HG03442 (cell line): ENCODE measurements around the gene POLE2.
"Not testable (repeated sequence)": the region's sequence is repeated elsewhere in the genome, so short reads cannot be mapped to it uniquely, and the experiment has no call there.

Experiments used
- ATAC-seq: cut with Tn5 transposase; IDR thresholded peaks from one replicate; pipeline ENCODE4 v1.9.1; 2021; ENCODE audit warnings: mild to moderate bottlenecking, moderate library complexity; ENCODE audit not compliant: unreplicated experiment

The POLE2 gene

GRCh38 chr14:49659526-49660455 is 28.2 kb downstream of the POLE2 start:
- ATAC-seq: no peak

GRCh38 chr14:49657500-49657899 is 30.5 kb downstream of the POLE2 start:
- not testable (repeated sequence) for ATAC-seq

- ATAC-seq: no peak
Measured at GRCh38 chr14:49654511-49654910, 33.5 kb downstream of the POLE2 start.

GRCh38 chr14:49653508-49653907 is 34.5 kb downstream of the POLE2 start:
- ATAC-seq: no peak

- ATAC-seq: no peak
Measured at GRCh38 chr14:49642163-49642562, 45.9 kb downstream of the POLE2 start.

GRCh38 chr14:49641697-49642129 is 46.3 kb downstream of the POLE2 start:
- ATAC-seq: no peak

GRCh38 chr14:49640540-49641417 is 47.2 kb downstream of the POLE2 start:
- no peak for ATAC-seq

- ATAC-seq: no peak
Measured at GRCh38 chr14:49637534-49638078, 50.4 kb downstream of the POLE2 start.

- ATAC-seq: no peak
Measured at GRCh38 chr14:49636866-49637265, 51.1 kb downstream of the POLE2 start.

- ATAC-seq: peak; percentile 23
Measured at GRCh38 chr14:49634547-49635334, 53.3 kb downstream of the POLE2 start, which contains the start of gene DNAAF2. Gene DNAAF2, minus strand, starts transcription at chr14:49635244. Its CDS starts 95 bp downstream, at chr14:49635149.

GRCh38 chr14:49633640-49634546 is 54.1 kb downstream of the POLE2 start:
- peak; percentile 75 for ATAC-seq

GRCh38 chr14:49623941-49624839 is 63.8 kb downstream of the POLE2 start:
- ATAC-seq: no peak

- ATAC-seq: no peak
Measured at GRCh38 chr14:49623387-49623786, 64.6 kb downstream of the POLE2 start.

GRCh38 chr14:49622022-49622607 is 65.9 kb downstream of the POLE2 start:
- no peak for ATAC-seq

- ATAC-seq: peak; percentile 22
Measured at GRCh38 chr14:49621114-49621881, 66.7 kb downstream of the POLE2 start.

GRCh38 chr14:49620182-49621113 is 67.6 kb downstream of the POLE2 start, which contains the start of the genes MGAT2 and RPL36AL:
Gene MGAT2, plus strand, starts transcription at chr14:49620799. Its CDS starts 470 bp downstream, at chr14:49621269.
Gene RPL36AL, minus strand, starts transcription at chr14:49620626. Its CDS starts 1,522 bp downstream, at chr14:49619104.
- ATAC-seq: peak; percentile 91
